H9 (cell line): ENCODE results near the gene PRR35. TPM values are rescaled to one million over a fixed set of nuclear protein-coding genes. Genes with fewer than 3 reads are reported as not detected.

Experiments used
- DNase-seq: peaks from one replicate; pipeline ENCODE4 v3.0.0-alpha.2; 2017
- H2AFZ ChIP-seq: one replicate; pipeline ENCODE4 v1.6.1; 2013; ENCODE audit warnings: mild to moderate bottlenecking, low read length, control low read depth, moderate library complexity
- H2AK5ac ChIP-seq: 2 replicates; pipeline ENCODE4 v1.6.1; 2013; ENCODE audit warnings: low read length, control low read depth, mixed read lengths; ENCODE audit not compliant: insufficient read length
- H2BK120ac ChIP-seq: one replicate; pipeline ENCODE4 v1.6.1; 2013; ENCODE audit warnings: low read depth, mild to moderate bottlenecking, low read length, control low read depth, inconsistent platforms; ENCODE audit not compliant: poor library complexity, severe bottlenecking
- H2BK12ac ChIP-seq: 2 replicates; pipeline ENCODE4 v1.6.1; 2013; ENCODE audit warnings: low read length, control low read depth, mixed read lengths, low read depth; ENCODE audit not compliant: insufficient read length
- H2BK15ac ChIP-seq: 2 replicates; pipeline ENCODE4 v1.6.1; 2013; ENCODE audit warnings: low read depth, low read length, control low read depth
- H2BK20ac ChIP-seq: one replicate; pipeline ENCODE4 v1.6.1; 2013; ENCODE audit warnings: low read depth, mild to moderate bottlenecking, low read length, control low read depth, inconsistent platforms; ENCODE audit not compliant: poor library complexity, severe bottlenecking
- H2BK5ac ChIP-seq: 2 replicates; pipeline ENCODE4 v1.6.1; 2013; ENCODE audit warnings: low read length, control low read depth, mixed read lengths; ENCODE audit not compliant: insufficient read length
- H3K14ac ChIP-seq: 2 replicates; pipeline ENCODE4 v1.6.1; 2013; ENCODE audit warnings: low read length, control low read depth; ENCODE audit not compliant: insufficient read depth
- H3K18ac ChIP-seq: 2 replicates; pipeline ENCODE4 v1.6.1; 2013; ENCODE audit warnings: low read depth, mild to moderate bottlenecking, mixed read lengths, low read length, control low read depth; ENCODE audit not compliant: insufficient read length
- H3K23ac ChIP-seq: 2 replicates; pipeline ENCODE4 v1.6.1; 2013; ENCODE audit warnings: low read length, control low read depth, mixed read lengths, low read depth; ENCODE audit not compliant: insufficient read length
- H3K23me2 ChIP-seq: 2 replicates; pipeline ENCODE4 v1.6.1; 2013; ENCODE audit warnings: low read depth, mild to moderate bottlenecking, mixed read lengths, low read length, control low read depth; ENCODE audit not compliant: insufficient read length, poor library complexity, severe bottlenecking
- H3K27ac ChIP-seq: 2 replicates; pipeline ENCODE4 v1.5.1; 2013; ENCODE audit warnings: low read length, control low read depth, mixed read lengths, low read depth; ENCODE audit not compliant: insufficient read length
- H3K27me3 ChIP-seq: 2 replicates; pipeline ENCODE4 v1.6.1; 2013; ENCODE audit warnings: low read length, control low read depth, inconsistent platforms; ENCODE audit not compliant: insufficient read depth
- H3K4ac ChIP-seq: 2 replicates; pipeline ENCODE4 v1.6.1; 2013; ENCODE audit warnings: low read depth, mild to moderate bottlenecking, control low read depth, inconsistent platforms, low read length, moderate library complexity
- H3K4me1 ChIP-seq: 2 replicates; pipeline ENCODE4 v1.6.1; 2013; ENCODE audit warnings: low read length, control low read depth, inconsistent platforms; ENCODE audit not compliant: insufficient read depth
- H3K4me2 ChIP-seq: 2 replicates; pipeline ENCODE4 v1.6.1; 2013; ENCODE audit warnings: low read length, control low read depth, mixed read lengths; ENCODE audit not compliant: insufficient read length, insufficient read depth
- H3K56ac ChIP-seq: 2 replicates; pipeline ENCODE4 v1.6.1; 2013; ENCODE audit warnings: low read depth, mild to moderate bottlenecking, mixed read lengths, low read length, control low read depth; ENCODE audit not compliant: insufficient read length
- H3K79me1 ChIP-seq: 2 replicates; pipeline ENCODE4 v1.6.1; 2013; ENCODE audit warnings: low read depth, mild to moderate bottlenecking, moderate library complexity, low read length, control low read depth, inconsistent platforms; ENCODE audit not compliant: insufficient read depth, poor library complexity, severe bottlenecking
- H3K79me2 ChIP-seq: 2 replicates; pipeline ENCODE4 v1.6.1; 2013; ENCODE audit warnings: low read length, control low read depth, inconsistent platforms; ENCODE audit not compliant: insufficient read depth
- H3K9ac ChIP-seq: 2 replicates; pipeline ENCODE4 v1.6.1; 2013; ENCODE audit warnings: low read length, control low read depth, mixed read lengths; ENCODE audit not compliant: insufficient read length; ENCODE audit errors: extremely low read depth
- H3K9me3 ChIP-seq: one replicate; pipeline ENCODE4 v1.6.1; 2013; ENCODE audit warnings: low read depth, low read length, inconsistent platforms; ENCODE audit not compliant: control insufficient read depth
- H3T11ph ChIP-seq: one replicate; pipeline ENCODE4 v1.6.1; 2013; ENCODE audit warnings: mild to moderate bottlenecking, low read length, control low read depth, inconsistent platforms
- H4K20me1 ChIP-seq: one replicate; pipeline ENCODE4 v1.6.1; 2013; ENCODE audit not compliant: control insufficient read depth, insufficient read length, insufficient read depth
- H4K5ac ChIP-seq: 2 replicates; pipeline ENCODE4 v1.6.1; 2013; ENCODE audit warnings: low read depth, mild to moderate bottlenecking, mixed read lengths, low read length, control low read depth; ENCODE audit not compliant: insufficient read length
- H4K8ac ChIP-seq: replicated peaks from 2 replicates; pipeline ENCODE4 v1.6.1; 2013; ENCODE audit warnings: low read length, control low read depth, mixed read lengths, low read depth; ENCODE audit not compliant: insufficient read length
- H4K91ac ChIP-seq: 2 replicates; pipeline ENCODE4 v1.6.1; 2013; ENCODE audit warnings: low read depth, mild to moderate bottlenecking, moderate library complexity, mixed read lengths, low read length, control low read depth; ENCODE audit not compliant: insufficient read length
- H3K27ac Mint-ChIP-seq, 3 experiments: 2 replicates in 2 of 3; 3 replicates in 1 of 3; pipeline ENCODE4 v1.8.0; 2020 to 2021; ENCODE audit warnings: mixed read lengths in 3 of 3, mild to moderate bottlenecking in 1 of 3, moderate library complexity in 1 of 3
- H3K27me3 Mint-ChIP-seq: 2 replicates; pipeline ENCODE4 v1.8.0; 2021; ENCODE audit warnings: low read depth, mild to moderate bottlenecking, moderate library complexity, mixed read lengths
- H3K36me3 Mint-ChIP-seq, 3 experiments: 2 replicates in 2 of 3; 3 replicates in 1 of 3; pipeline ENCODE4 v1.8.0; 2020 to 2021; ENCODE audit warnings: low read depth in 3 of 3, mixed read lengths in 3 of 3; ENCODE audit not compliant: insufficient read depth in 1 of 3
- H3K4me1 Mint-ChIP-seq, 2 experiments: 2 replicates each; pipeline ENCODE4 v1.8.0; 2020; ENCODE audit warnings: mixed read lengths in 2 of 2
- H3K4me3 Mint-ChIP-seq, 2 experiments: 2 replicates in 1 of 2; 3 replicates in 1 of 2; pipeline ENCODE4 v1.8.0; 2020 to 2021; ENCODE audit warnings: mild to moderate bottlenecking in 2 of 2, mixed read lengths in 2 of 2, moderate library complexity in 1 of 2
- H3K9me3 Mint-ChIP-seq, 2 experiments: 2 replicates in 1 of 2; 3 replicates in 1 of 2; pipeline ENCODE4 v1.8.0; 2020; ENCODE audit warnings: mild to moderate bottlenecking in 2 of 2, mixed read lengths in 2 of 2, moderate library complexity in 1 of 2
- CTCF ChIP-seq: fragments of 200-600 bp; sonication (generic); conservative IDR thresholded peaks from 3 replicates; pipeline ENCODE4 v1.8.0; 2021; ENCODE audit warnings: antibody characterized with exemption, mild to moderate bottlenecking
- WGBS: extraction: QIAGEN DNeasy Blood & Tissue Kit; methylation state at CpG from one replicate; pipeline ENCODE4 v1.1.7; 2013; ENCODE audit warnings: missing lambda C conversion rate, low lambda C conversion rate, mixed read lengths; ENCODE audit not compliant: insufficient read length; ENCODE audit errors: extremely low coverage; 5-methylcytosine and 5-hydroxymethylcytosine counted together
- total RNA-seq: library from RNA; stranded (reverse); gene quantifications from 2 replicates; pipeline ENCODE4 v1.2.1, GENCODE V29; 2021

The PRR35 gene
- total RNA-seq, 1 experiment from 2014 or later = 0.33 TPM

DNA sequence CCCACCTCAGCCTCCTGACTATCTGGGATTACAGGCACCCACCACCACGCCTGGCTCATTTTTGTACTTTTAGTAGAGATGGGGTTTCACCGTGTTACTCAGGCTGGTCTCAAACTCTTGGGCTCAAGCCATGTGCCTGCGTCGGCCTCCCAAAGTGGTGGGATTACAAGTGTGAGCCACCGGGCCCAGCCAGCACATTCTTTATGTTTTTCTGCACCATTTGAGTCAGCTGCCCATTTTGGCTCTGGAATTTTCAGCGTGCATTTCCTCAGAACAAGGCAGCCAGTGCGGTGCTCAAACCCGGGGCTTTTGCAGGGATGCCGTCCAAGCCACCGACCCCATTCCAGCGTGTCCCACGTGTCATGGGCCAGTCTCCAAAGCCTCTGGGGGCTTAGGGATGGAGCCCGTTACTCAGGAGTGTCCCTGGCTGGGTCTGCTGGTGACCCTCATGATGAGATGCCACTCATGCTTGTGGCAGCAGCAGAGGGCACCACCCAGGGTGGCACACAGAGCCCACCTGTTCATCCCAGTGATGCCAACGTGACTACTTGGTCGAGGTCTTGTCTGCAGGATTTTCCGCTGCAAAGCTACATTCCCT, 26.0 kb downstream of the PRR35 start:
- Histone ChIP-seq H3K23me2 (peaks cover 5% of the 10 kb centered on the region), H3K79me2 (no peaks in the 10 kb centered on the region; the same call in 1 of the 2 replicates), H4K91ac (no peak overlapping the region), H4K8ac (no peak overlapping the region), H3K23ac (no peak overlapping the region), H2BK5ac (no peak overlapping the region), H3K4me2 (no peak overlapping the region), H3K27ac (no peak overlapping the region), H3K14ac (no peak overlapping the region), H3K18ac (no peak overlapping the region), H2BK15ac (no peak overlapping the region), H3K9me3 (no peaks in the 10 kb centered on the region), H2AFZ (no peak overlapping the region), H3K79me1 (no peaks in the 10 kb centered on the region), H2BK12ac (no peak overlapping the region), H4K20me1 (no peaks in the 10 kb centered on the region), H3K4ac (no peak overlapping the region), H3K4me1 (no peaks in the 10 kb centered on the region; the same call in 1 of the 2 replicates), H3T11ph (no peak overlapping the region), H4K5ac (no peak overlapping the region), H3K9ac (no peak overlapping the region), H3K56ac (no peak overlapping the region), H2AK5ac (no peak overlapping the region), H2BK120ac (no peak overlapping the region), H2BK20ac (no peak overlapping the region), H3K27me3 (peaks cover 7% of the 10 kb centered on the region; the same call in 1 of the 2 replicates)
- peak overlapping the region in 1 of 2 experiments; percentile 51; a peak in 2 of 5 replicates for H3K4me3 Mint-ChIP-seq
- no peak for DNase-seq
- peaks cover 39% of the 10 kb centered on the region for H3K27me3 Mint-ChIP-seq
- WGBS = no CpG with 5 or more reads among the region's 16 CpGs
- H3K9me3 Mint-ChIP-seq = 0 out of 5 replicates have a peak, but pooled peaks cover 0 to 3% of the 10 kb centered on the region in 2 experiments
- H3K27ac Mint-ChIP-seq = no peak overlapping the region
- H3K4me1 Mint-ChIP-seq = peaks cover 13 to 28% of the 10 kb centered on the region in 2 experiments
- H3K36me3 Mint-ChIP-seq = peaks cover 0 to 4% (median 4%) of the 10 kb centered on the region in 3 experiments; a peak in 4 of 7 replicates
- no peak for TF ChIP-seq CTCF
